DMS 273 (cell line): ENCODE data around the gene RAB34.
"Not testable (repeated sequence)": the region's sequence is repeated elsewhere in the genome, so short reads cannot be mapped to it uniquely, and the experiment has no call there.

Experiments used
- DNase-seq: peaks from one replicate; lab custom pipeline; 2025; ENCODE audit not compliant: unreplicated experiment; lab: John Stamatoyannopoulos, UW

Gene RAB34

GRCh38 chr17:28746611-28747050 is 29.0 kb upstream of the RAB34 start:
- peak; percentile 96 for DNase-seq

GRCh38 chr17:28745786-28746411 is 28.2 kb upstream of the RAB34 start:
- DNase-seq: no peak

GRCh38 chr17:28744972-28745785 is 27.5 kb upstream of the RAB34 start:
- peak; percentile 90 for DNase-seq

GRCh38 chr17:28744104-28744971 is 26.7 kb upstream of the RAB34 start:
- peak; percentile 79 for DNase-seq

GRCh38 chr17:28743243-28744103 is 25.8 kb upstream of the RAB34 start, which contains the start of gene TRAF4:
Gene TRAF4 (plus strand): TSS chr17:28744011. CDS start chr17:28744113, 102 bp downstream.
- peak; percentile 95 for DNase-seq

GRCh38 chr17:28741358-28742349 is 24.0 kb upstream of the RAB34 start:
- DNase-seq: no peak

GRCh38 chr17:28740406-28741357 is 23.0 kb upstream of the RAB34 start:
- DNase-seq: no peak

- DNase-seq: no peak
Observed at GRCh38 chr17:28738680-28739384, 21.2 kb upstream of the RAB34 start.

- no peak for DNase-seq
Observed at GRCh38 chr17:28737770-28738679, 20.4 kb upstream of the RAB34 start.

GRCh38 chr17:28737316-28737715 is 19.6 kb upstream of the RAB34 start:
- no peak for DNase-seq

GRCh38 chr17:28735913-28736769 is 18.5 kb upstream of the RAB34 start:
- not testable (repeated sequence) for DNase-seq

GRCh38 chr17:28735242-28735722 is 17.6 kb upstream of the RAB34 start:
- DNase-seq: no peak

- DNase-seq: no peak
Observed at GRCh38 chr17:28734712-28735241, 17.1 kb upstream of the RAB34 start.

- DNase-seq: no peak
Observed at GRCh38 chr17:28733346-28733745, 15.7 kb upstream of the RAB34 start.

- DNase-seq: no peak
Observed at GRCh38 chr17:28729950-28730330, 12.3 kb upstream of the RAB34 start.
